Measurements from ENCODE around the gene SNX24.

Gene SNX24

DNA sequence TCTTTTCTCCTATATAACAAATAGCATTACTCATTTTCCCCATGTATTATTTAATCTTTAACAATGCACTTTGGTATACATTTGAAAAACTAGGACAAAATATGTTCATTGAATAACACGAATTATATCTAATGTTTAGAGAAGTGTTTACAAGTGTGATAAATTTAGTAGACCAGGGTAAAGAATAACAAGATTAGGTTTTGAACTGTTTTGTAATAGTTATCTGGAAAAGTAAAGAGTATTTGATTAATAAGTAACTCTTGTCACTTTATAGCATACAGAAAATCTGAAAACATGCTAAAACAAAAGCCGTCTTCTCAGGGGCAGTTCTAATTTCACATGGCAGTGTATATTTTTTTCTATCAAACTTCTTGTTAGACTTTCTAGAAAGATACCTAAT lies 132.7 kb downstream of the SNX24 start:
- no peak overlapping the region for H3K4me3 ChIP-seq (ENCODE audit: low read depth, low read length)
- H3K79me2 ChIP-seq (ENCODE audit: control insufficient read depth, insufficient read depth, low read length, unreplicated experiment), result no peaks in the 10 kb centered on the region
- no peaks in the 10 kb centered on the region for H3K4me1 ChIP-seq (ENCODE audit: control insufficient read depth, insufficient read depth, low read length, unreplicated experiment)
- no peak overlapping the region for H2AFZ ChIP-seq (ENCODE audit: low read length, unreplicated experiment)
- no peaks in the 10 kb centered on the region for H3K27me3 ChIP-seq (ENCODE audit: insufficient read depth, low read length)
- H3K36me3 ChIP-seq (ENCODE audit: insufficient read depth, low read length), result no peaks in the 10 kb centered on the region; the same call in 1 of the 2 replicates
- no peak overlapping the region for H3K27ac ChIP-seq (ENCODE audit: low read depth, low read length)

GRCh38 chr5:122978644-122979297 lies 133.4 kb downstream of the SNX24 start:
- H3K4me1 ChIP-seq (ENCODE audit: control insufficient read depth, insufficient read depth, low read length, unreplicated experiment), result no peaks in the 10 kb centered on the region
- no peak overlapping the region for H2AFZ ChIP-seq (ENCODE audit: low read length, unreplicated experiment)
- H3K79me2 ChIP-seq (ENCODE audit: control insufficient read depth, insufficient read depth, low read length, unreplicated experiment), result no peaks in the 10 kb centered on the region
- no peak overlapping the region for H3K27ac ChIP-seq (ENCODE audit: low read depth, low read length)
- no peaks in the 10 kb centered on the region; the same call in 1 of the 2 replicates for H3K36me3 ChIP-seq (ENCODE audit: insufficient read depth, low read length)
- H3K27me3 ChIP-seq (ENCODE audit: insufficient read depth, low read length), result no peaks in the 10 kb centered on the region
- no peak overlapping the region for H3K4me3 ChIP-seq (ENCODE audit: low read depth, low read length)

- H3K4me3 ChIP-seq (ENCODE audit: low read depth, low read length), result no peak overlapping the region
- no peak overlapping the region for H2AFZ ChIP-seq (ENCODE audit: low read length, unreplicated experiment)
- no peaks in the 10 kb centered on the region for H3K79me2 ChIP-seq (ENCODE audit: control insufficient read depth, insufficient read depth, low read length, unreplicated experiment)
- H3K36me3 ChIP-seq (ENCODE audit: insufficient read depth, low read length), result no peaks in the 10 kb centered on the region; the same call in 1 of the 2 replicates
- no peak overlapping the region for H3K27ac ChIP-seq (ENCODE audit: low read depth, low read length)
- no peaks in the 10 kb centered on the region for H3K27me3 ChIP-seq (ENCODE audit: insufficient read depth, low read length)
- H3K4me1 ChIP-seq (ENCODE audit: control insufficient read depth, insufficient read depth, low read length, unreplicated experiment), result no peaks in the 10 kb centered on the region
These were observed 136.4 kb downstream of the SNX24 start for GRCh38 chr5:122981846-122982245.

GRCh38 chr5:122982376-122982775 lies 137.0 kb downstream of the SNX24 start:
- Histone ChIP-seq H3K27me3 (ENCODE audit: insufficient read depth, low read length) (no peaks in the 10 kb centered on the region), H3K79me2 (ENCODE audit: control insufficient read depth, insufficient read depth, low read length, unreplicated experiment) (no peaks in the 10 kb centered on the region), H2AFZ (ENCODE audit: low read length, unreplicated experiment) (no peak overlapping the region), H3K36me3 (ENCODE audit: insufficient read depth, low read length) (no peaks in the 10 kb centered on the region; the same call in 1 of the 2 replicates), H3K4me1 (ENCODE audit: control insufficient read depth, insufficient read depth, low read length, unreplicated experiment) (no peaks in the 10 kb centered on the region), H3K4me3 (ENCODE audit: low read depth, low read length) (no peak overlapping the region), H3K27ac (ENCODE audit: low read depth, low read length) (no peak overlapping the region)

DNA sequence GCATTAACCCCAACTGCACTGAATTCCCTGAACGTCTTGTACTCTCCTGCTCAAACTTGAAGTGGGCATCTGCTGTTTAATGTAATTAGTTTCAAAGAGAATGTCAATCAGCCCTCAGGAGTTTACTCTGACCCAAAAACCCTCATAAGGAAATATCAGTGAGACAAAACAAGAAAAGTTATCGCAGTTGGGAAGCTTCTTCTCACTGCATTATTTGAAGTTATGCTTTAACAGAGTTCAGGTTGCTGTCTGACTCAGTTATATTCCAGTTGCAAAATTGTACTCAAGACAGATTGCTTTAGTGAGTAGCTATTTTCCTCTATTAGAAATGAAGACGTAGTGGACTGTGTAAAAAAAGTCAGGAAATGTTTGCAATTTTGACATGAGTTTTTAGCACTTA lies 139.0 kb downstream of the SNX24 start:
- Histone ChIP-seq H3K27ac (ENCODE audit: low read depth, low read length) (no peak overlapping the region), H3K4me3 (ENCODE audit: low read depth, low read length) (no peak overlapping the region), H3K27me3 (ENCODE audit: insufficient read depth, low read length) (no peaks in the 10 kb centered on the region), H3K36me3 (ENCODE audit: insufficient read depth, low read length) (no peaks in the 10 kb centered on the region; the same call in 1 of the 2 replicates), H3K79me2 (ENCODE audit: control insufficient read depth, insufficient read depth, low read length, unreplicated experiment) (no peaks in the 10 kb centered on the region), H3K4me1 (ENCODE audit: control insufficient read depth, insufficient read depth, low read length, unreplicated experiment) (no peaks in the 10 kb centered on the region), H2AFZ (ENCODE audit: low read length, unreplicated experiment) (no peak overlapping the region)

GRCh38 chr5:122985006-122985700 lies 139.7 kb downstream of the SNX24 start:
- Histone ChIP-seq H3K79me2 (ENCODE audit: control insufficient read depth, insufficient read depth, low read length, unreplicated experiment) (no peaks in the 10 kb centered on the region), H3K27ac (ENCODE audit: low read depth, low read length) (no peak overlapping the region), H3K36me3 (ENCODE audit: insufficient read depth, low read length) (no peaks in the 10 kb centered on the region; the same call in 1 of the 2 replicates), H3K4me1 (ENCODE audit: control insufficient read depth, insufficient read depth, low read length, unreplicated experiment) (no peaks in the 10 kb centered on the region), H3K4me3 (ENCODE audit: low read depth, low read length) (no peak overlapping the region), H3K27me3 (ENCODE audit: insufficient read depth, low read length) (no peaks in the 10 kb centered on the region), H2AFZ (ENCODE audit: low read length, unreplicated experiment) (no peak overlapping the region)

GRCh38 chr5:122985954-122986721 lies 140.7 kb downstream of the SNX24 start:
- Histone ChIP-seq H2AFZ (ENCODE audit: low read length, unreplicated experiment) (no peak overlapping the region), H3K27ac (ENCODE audit: low read depth, low read length) (no peak overlapping the region), H3K4me3 (ENCODE audit: low read depth, low read length) (no peak overlapping the region), H3K79me2 (ENCODE audit: control insufficient read depth, insufficient read depth, low read length, unreplicated experiment) (no peaks in the 10 kb centered on the region), H3K4me1 (ENCODE audit: control insufficient read depth, insufficient read depth, low read length, unreplicated experiment) (no peaks in the 10 kb centered on the region), H3K27me3 (ENCODE audit: insufficient read depth, low read length) (no peaks in the 10 kb centered on the region), H3K36me3 (ENCODE audit: insufficient read depth, low read length) (no peaks in the 10 kb centered on the region)

DNA sequence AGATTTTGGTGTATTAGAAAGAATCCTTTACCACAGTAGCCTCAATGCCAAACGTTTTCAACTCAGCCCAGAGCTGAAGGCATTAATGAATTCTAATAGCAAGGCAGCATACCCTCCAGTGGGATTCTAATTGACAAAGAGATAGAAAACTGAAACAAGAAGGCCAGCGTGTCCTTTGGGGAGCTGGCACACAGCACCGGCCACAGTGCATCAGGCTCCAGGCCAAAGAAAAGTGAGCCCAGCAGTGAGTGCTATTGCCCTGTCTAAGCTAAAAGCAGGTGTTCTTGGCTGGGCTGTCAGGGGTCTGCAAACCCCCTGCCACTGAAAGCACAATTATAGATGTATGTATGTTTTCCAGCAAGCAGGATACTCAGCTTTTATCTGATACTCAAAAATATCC lies 150.7 kb downstream of the SNX24 start:
- H3K79me2 ChIP-seq (ENCODE audit: control insufficient read depth, insufficient read depth, low read length, unreplicated experiment), result no peaks in the 10 kb centered on the region
- no peak overlapping the region for H3K4me3 ChIP-seq (ENCODE audit: low read depth, low read length)
- H2AFZ ChIP-seq (ENCODE audit: low read length, unreplicated experiment), result no peak overlapping the region
- H3K27ac ChIP-seq (ENCODE audit: low read depth, low read length), result no peak overlapping the region
- no peaks in the 10 kb centered on the region for H3K36me3 ChIP-seq (ENCODE audit: insufficient read depth, low read length)
- no peaks in the 10 kb centered on the region for H3K27me3 ChIP-seq (ENCODE audit: insufficient read depth, low read length)
- H3K4me1 ChIP-seq (ENCODE audit: control insufficient read depth, insufficient read depth, low read length, unreplicated experiment), result no peaks in the 10 kb centered on the region

DNA sequence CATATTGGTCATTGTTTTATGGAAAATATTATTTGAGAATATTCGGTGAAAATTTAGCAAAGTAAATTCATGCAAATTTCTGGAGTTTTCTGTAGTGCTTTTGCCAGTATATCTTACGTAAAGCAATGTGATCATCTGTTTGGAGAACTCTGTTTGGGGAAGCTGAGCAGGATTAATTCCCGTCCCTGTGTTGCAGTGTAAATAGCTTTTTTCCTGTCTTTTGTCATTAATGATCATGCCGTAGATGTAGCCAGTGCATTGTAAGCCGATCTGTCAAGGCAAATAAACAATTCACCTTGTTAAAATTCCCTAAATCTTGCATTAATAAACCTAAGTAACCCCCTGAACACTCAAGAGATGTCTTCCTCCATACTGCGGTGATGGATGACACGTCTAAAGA lies 151.9 kb downstream of the SNX24 start:
- Histone ChIP-seq H3K4me1 (ENCODE audit: control insufficient read depth, insufficient read depth, low read length, unreplicated experiment) (no peaks in the 10 kb centered on the region), H3K79me2 (ENCODE audit: control insufficient read depth, insufficient read depth, low read length, unreplicated experiment) (no peaks in the 10 kb centered on the region), H3K27ac (ENCODE audit: low read depth, low read length) (no peak overlapping the region), H3K4me3 (ENCODE audit: low read depth, low read length) (no peak overlapping the region), H2AFZ (ENCODE audit: low read length, unreplicated experiment) (no peak overlapping the region), H3K36me3 (ENCODE audit: insufficient read depth, low read length) (no peaks in the 10 kb centered on the region), H3K27me3 (ENCODE audit: insufficient read depth, low read length) (no peaks in the 10 kb centered on the region)

GRCh38 chr5:122999947-123000563 lies 154.6 kb downstream of the SNX24 start:
- Histone ChIP-seq H3K4me1 (ENCODE audit: control insufficient read depth, insufficient read depth, low read length, unreplicated experiment) (no peaks in the 10 kb centered on the region), H3K36me3 (ENCODE audit: insufficient read depth, low read length) (no peaks in the 10 kb centered on the region), H2AFZ (ENCODE audit: low read length, unreplicated experiment) (no peak overlapping the region), H3K27me3 (ENCODE audit: insufficient read depth, low read length) (no peaks in the 10 kb centered on the region), H3K4me3 (ENCODE audit: low read depth, low read length) (no peak overlapping the region), H3K79me2 (ENCODE audit: control insufficient read depth, insufficient read depth, low read length, unreplicated experiment) (no peaks in the 10 kb centered on the region), H3K27ac (ENCODE audit: low read depth, low read length) (no peak overlapping the region)
